Osteoblast (primary cell): ENCODE results near the gene MAP4K4. TPM values are rescaled to one million over a fixed set of nuclear protein-coding genes. Genes with fewer than 3 reads are reported as not detected.

Experiments used
- DNase-seq: peaks from one replicate; pipeline ENCODE4 v3.0.0; 2011; ENCODE audit warnings: low spot score, mixed read lengths; ENCODE audit not compliant: insufficient read length; ENCODE audit errors: missing footprints
- H2AFZ ChIP-seq: 2 replicates; pipeline ENCODE4 v1.6.0; 2011; ENCODE audit warnings: mild to moderate bottlenecking, low read length
- H3K27ac ChIP-seq: 2 replicates; pipeline ENCODE4 v1.5.1; 2011; ENCODE audit warnings: mild to moderate bottlenecking, low read depth, low read length, moderate library complexity
- H3K27me3 ChIP-seq: 2 replicates; pipeline ENCODE4 v1.6.0; 2012; ENCODE audit warnings: mild to moderate bottlenecking, control low read depth, inconsistent platforms, low read length, moderate library complexity; ENCODE audit not compliant: insufficient read depth
- H3K36me3 ChIP-seq: 2 replicates; pipeline ENCODE4 v1.5.1; 2011; ENCODE audit warnings: mild to moderate bottlenecking, low read length, control low read depth, moderate library complexity; ENCODE audit not compliant: insufficient read depth
- H3K4me1 ChIP-seq: 2 replicates; pipeline ENCODE4 v1.5.1; 2011; ENCODE audit warnings: mild to moderate bottlenecking, low read length, control low read depth, moderate library complexity; ENCODE audit not compliant: insufficient read depth
- H3K4me2 ChIP-seq: 2 replicates; pipeline ENCODE4 v1.6.0; 2011; ENCODE audit warnings: mild to moderate bottlenecking, low read length; ENCODE audit not compliant: insufficient read depth
- H3K4me3 ChIP-seq: fragments of 200-600 bp; sonication (generic); 3 replicates; pipeline ENCODE4 v1.5.1; 2012; ENCODE audit warnings: mild to moderate bottlenecking, low read length, inconsistent platforms; ENCODE audit not compliant: insufficient read depth
- H3K79me2 ChIP-seq: 2 replicates; pipeline ENCODE4 v1.6.0; 2012; ENCODE audit warnings: mild to moderate bottlenecking, low read length, control low read depth, inconsistent platforms; ENCODE audit not compliant: insufficient read depth
- H3K9me3 ChIP-seq: 2 replicates; pipeline ENCODE4 v1.5.1; 2011; ENCODE audit warnings: low read depth, low read length, control low read depth
- H4K20me1 ChIP-seq: 2 replicates; pipeline ENCODE4 v1.6.0; 2012; ENCODE audit warnings: mild to moderate bottlenecking, low read length, control low read depth; ENCODE audit not compliant: insufficient read depth
- total RNA-seq: library from RNA; depleted of rRNA; stranded (reverse); fragments of >200 nt; gene quantifications from 2 replicates; pipeline ENCODE4 v1.2.3, GENCODE V29; 2012
- TF ChIP-seq, protein P1 (sequence below): IDR thresholded peaks from 2 replicates; pipeline ENCODE4 v1.5.1; 2011; ENCODE audit warnings: mild to moderate bottlenecking, low read depth, low read length, moderate library complexity; ENCODE audit errors: extremely low read depth

MAP4K4 gene
- total RNA-seq, 1 donor: 231 TPM

- Histone ChIP-seq H3K9me3 (no peaks in the 10 kb centered on the region), H3K27me3 (no peaks in the 10 kb centered on the region), H3K36me3 (no peaks in the 10 kb centered on the region), H3K79me2 (peaks cover 98% of the 10 kb centered on the region), H2AFZ (no peak overlapping the region), H3K27ac (peak overlapping the region; percentile 21), H3K4me2 (no peak overlapping the region), H3K4me3 (no peak overlapping the region), H3K4me1 (peaks cover 64% of the 10 kb centered on the region), H4K20me1 (peaks cover 57% of the 10 kb centered on the region)
- TF ChIP-seq, protein P1, sequence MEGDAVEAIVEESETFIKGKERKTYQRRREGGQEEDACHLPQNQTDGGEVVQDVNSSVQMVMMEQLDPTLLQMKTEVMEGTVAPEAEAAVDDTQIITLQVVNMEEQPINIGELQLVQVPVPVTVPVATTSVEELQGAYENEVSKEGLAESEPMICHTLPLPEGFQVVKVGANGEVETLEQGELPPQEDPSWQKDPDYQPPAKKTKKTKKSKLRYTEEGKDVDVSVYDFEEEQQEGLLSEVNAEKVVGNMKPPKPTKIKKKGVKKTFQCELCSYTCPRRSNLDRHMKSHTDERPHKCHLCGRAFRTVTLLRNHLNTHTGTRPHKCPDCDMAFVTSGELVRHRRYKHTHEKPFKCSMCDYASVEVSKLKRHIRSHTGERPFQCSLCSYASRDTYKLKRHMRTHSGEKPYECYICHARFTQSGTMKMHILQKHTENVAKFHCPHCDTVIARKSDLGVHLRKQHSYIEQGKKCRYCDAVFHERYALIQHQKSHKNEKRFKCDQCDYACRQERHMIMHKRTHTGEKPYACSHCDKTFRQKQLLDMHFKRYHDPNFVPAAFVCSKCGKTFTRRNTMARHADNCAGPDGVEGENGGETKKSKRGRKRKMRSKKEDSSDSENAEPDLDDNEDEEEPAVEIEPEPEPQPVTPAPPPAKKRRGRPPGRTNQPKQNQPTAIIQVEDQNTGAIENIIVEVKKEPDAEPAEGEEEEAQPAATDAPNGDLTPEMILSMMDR: no peak
- no peak for DNase-seq
Observed at GRCh38 chr2:101817481-101817880, 120.0 kb downstream of the MAP4K4 start.

DNA sequence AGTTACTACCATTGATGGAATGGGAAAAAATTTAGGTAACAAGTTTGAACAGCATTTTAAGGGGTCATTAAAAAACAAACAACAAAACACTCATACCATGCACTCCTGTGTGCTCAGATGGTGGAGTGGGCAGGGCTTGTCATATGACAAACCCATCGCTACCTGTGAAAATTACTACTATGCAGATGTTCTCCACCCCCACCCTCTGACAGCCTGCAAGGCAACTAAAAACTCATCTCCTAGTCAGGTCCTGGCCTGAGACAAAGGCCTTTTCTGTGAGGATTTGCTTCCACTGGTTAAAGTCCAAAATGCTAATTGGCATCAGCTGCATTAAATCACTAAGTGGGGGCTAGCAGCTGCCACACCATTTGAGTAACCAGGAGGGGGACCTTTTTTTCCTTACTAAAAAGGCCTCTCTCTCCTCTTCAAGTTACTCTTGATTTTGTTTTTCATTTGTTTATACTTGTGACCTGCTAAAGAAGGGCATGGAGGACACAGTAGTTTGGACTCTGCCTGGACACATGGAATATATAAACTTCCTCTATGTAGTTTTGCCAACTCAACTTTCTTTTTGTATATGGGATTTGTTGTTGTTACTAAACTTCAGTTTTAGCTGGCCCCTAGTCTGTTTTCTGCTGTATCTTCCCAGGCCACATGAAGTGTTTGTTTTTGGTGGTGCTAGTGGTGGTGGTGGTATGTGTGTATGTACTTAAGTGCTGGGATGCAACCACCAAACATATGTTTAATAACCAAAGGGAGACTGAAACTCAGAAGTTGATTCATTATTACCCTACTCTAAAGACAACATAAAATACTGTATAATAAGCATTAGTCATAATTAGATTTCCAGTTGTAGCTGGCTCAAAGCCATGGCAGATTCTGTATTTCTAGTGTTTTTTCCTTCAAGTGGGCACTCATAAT lies 121.3 kb downstream of the MAP4K4 start:
- Histone ChIP-seq H3K4me2 (peak overlapping the region; percentile 28), H3K4me1 (peaks cover 76% of the 10 kb centered on the region), H3K4me3 (no peak overlapping the region), H4K20me1 (peaks cover 67% of the 10 kb centered on the region), H3K79me2 (peaks cover 98% of the 10 kb centered on the region), H2AFZ (no peak overlapping the region), H3K27ac (peak overlapping the region; percentile 84), H3K36me3 (no peaks in the 10 kb centered on the region), H3K9me3 (no peaks in the 10 kb centered on the region), H3K27me3 (no peaks in the 10 kb centered on the region)
- DNase-seq: no peak
- TF ChIP-seq, protein P1: no peak

DNA sequence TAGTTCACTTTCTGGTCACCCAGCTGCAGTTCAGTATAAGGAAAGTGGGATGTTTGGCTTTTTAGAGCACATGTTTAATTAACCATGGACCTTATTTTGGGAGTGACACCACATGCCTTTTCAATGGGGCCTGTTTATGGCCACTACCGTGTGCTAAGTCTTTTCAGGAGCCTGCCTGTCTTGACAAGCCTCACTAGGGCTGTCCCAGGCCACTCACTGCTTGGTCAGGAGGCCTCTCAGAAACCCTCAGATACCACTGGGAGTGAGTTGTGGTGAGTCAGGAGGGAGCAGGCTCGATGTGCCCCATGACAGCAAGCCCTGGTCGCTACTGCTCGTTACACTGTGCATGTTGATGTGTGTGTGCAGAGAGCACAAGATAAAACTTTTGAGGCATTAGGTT lies 123.0 kb downstream of the MAP4K4 start:
- Histone ChIP-seq H3K4me3 (no peak overlapping the region), H3K4me1 (peaks cover 82% of the 10 kb centered on the region), H3K4me2 (peak overlapping the region; percentile 47), H4K20me1 (peaks cover 54% of the 10 kb centered on the region), H3K79me2 (peaks cover 91% of the 10 kb centered on the region), H3K36me3 (peaks cover 8% of the 10 kb centered on the region), H3K27me3 (no peaks in the 10 kb centered on the region), H3K9me3 (no peaks in the 10 kb centered on the region), H3K27ac (peak overlapping the region; percentile 84), H2AFZ (no peak overlapping the region)
- no peak for DNase-seq
- TF ChIP-seq, protein P1: no peak

GRCh38 chr2:101821059-101821805 lies 123.7 kb downstream of the MAP4K4 start:
- Histone ChIP-seq H3K27me3 (no peaks in the 10 kb centered on the region), H3K27ac (peak overlapping the region; percentile 84), H4K20me1 (peaks cover 46% of the 10 kb centered on the region), H2AFZ (no peak overlapping the region), H3K79me2 (peaks cover 89% of the 10 kb centered on the region), H3K36me3 (peaks cover 13% of the 10 kb centered on the region), H3K4me1 (peaks cover 82% of the 10 kb centered on the region), H3K4me2 (no peak overlapping the region), H3K4me3 (no peak overlapping the region), H3K9me3 (no peaks in the 10 kb centered on the region)
- TF ChIP-seq, protein P1: no peak
- DNase-seq: no peak
